PC-3 (cell line): ENCODE measurements around the gene KCNH4. TPM values are rescaled to one million over a fixed set of nuclear protein-coding genes. Genes with fewer than 3 reads are reported as not detected.

ENCODE experiments used
- ATAC-seq: fragments of 200-7000 bp; cut with Tn5 transposase; 2 replicates; pipeline ENCODE4 v1.9.1; 2020; ENCODE audit warnings: mild to moderate bottlenecking, moderate library complexity
- BruUV-seq: library from RNA; stranded (reverse); fragments of 400-500 nt; replicated peaks from 2 replicates; lab custom pipeline; 2021; lab: Mats Ljungman, UMichigan
- CTCF ChIA-PET: fragments of 300-600 bp; sonication (Branson Sonifier 250); formaldehyde crosslinking; loops from one replicate; lab custom pipeline; 2022; ENCODE audit warnings: antibody characterized with exemption; lab: Charles Lee
- POLR2A ChIA-PET: fragments of 300-600 bp; sonication (Branson Sonifier 250); formaldehyde crosslinking; loops from one replicate; lab custom pipeline; 2022; ENCODE audit warnings: antibody characterized with exemption; ENCODE audit not compliant: unreplicated experiment; lab: Charles Lee
- DNase-seq: peaks from one replicate; pipeline ENCODE4 v3.0.0-alpha.2; 2015
- H2AFZ ChIP-seq: fragments of 300-600 bp; sonication (generic); 2 replicates; pipeline ENCODE4 v1.6.0; 2016; ENCODE audit warnings: antibody characterized with exemption, low read length
- H3F3A ChIP-seq: fragments of 300-600 bp; sonication (generic); one replicate; pipeline ENCODE4 v1.6.0; 2017; ENCODE audit warnings: antibody characterized with exemption, low read length, control low read depth, mild to moderate bottlenecking; ENCODE audit not compliant: unreplicated experiment
- H3K27ac ChIP-seq: fragments of 300-600 bp; sonication (generic); 2 replicates; pipeline ENCODE4 v1.5.1; 2016; ENCODE audit warnings: mild to moderate bottlenecking, low read length
- H3K27me3 ChIP-seq: fragments of 300-600 bp; sonication (generic); 2 replicates; pipeline ENCODE4 v1.6.1; 2016; ENCODE audit warnings: low read length, mixed read lengths
- H3K36me3 ChIP-seq: fragments of 300-600 bp; sonication (generic); 2 replicates; pipeline ENCODE4 v1.6.1; 2016; ENCODE audit warnings: low read depth, mixed run types, low read length, mixed read lengths
- H3K4me1 ChIP-seq: fragments of 300-600 bp; sonication (generic); 2 replicates; pipeline ENCODE4 v1.5.1; 2016; ENCODE audit warnings: low read length; ENCODE audit not compliant: insufficient read depth
- H3K4me2 ChIP-seq: fragments of 300-600 bp; sonication (generic); 2 replicates; pipeline ENCODE4 v1.6.0; 2016; ENCODE audit warnings: low read length
- H3K4me3 ChIP-seq: fragments of 300-600 bp; sonication (generic); 2 replicates; pipeline ENCODE4 v1.5.1; 2016; ENCODE audit warnings: mild to moderate bottlenecking, low read length, mixed read lengths
- H3K79me2 ChIP-seq: fragments of 300-600 bp; sonication (generic); 2 replicates; pipeline ENCODE4 v1.6.1; 2017; ENCODE audit warnings: low read length, mixed read lengths
- H3K9ac ChIP-seq: fragments of 300-600 bp; sonication (generic); 2 replicates; pipeline ENCODE4 v1.6.0; 2016; ENCODE audit warnings: mild to moderate bottlenecking, low read length
- H3K9me2 ChIP-seq: fragments of 300-600 bp; sonication (generic); replicated peaks from 2 replicates; pipeline ENCODE4 v1.6.1; 2016; ENCODE audit warnings: mixed run types, low read length, mixed read lengths
- H3K9me3 ChIP-seq: fragments of 300-600 bp; sonication (generic); 2 replicates; pipeline ENCODE4 v1.6.1; 2016; ENCODE audit warnings: low read length, mixed read lengths
- H4K20me1 ChIP-seq: fragments of 300-600 bp; sonication (generic); 2 replicates; pipeline ENCODE4 v1.6.1; 2016; ENCODE audit warnings: low read length, mixed read lengths
- EZH2 ChIP-seq: fragments of 300-600 bp; sonication (generic); IDR thresholded peaks from one replicate; pipeline ENCODE4 v1.6.1; 2017; ENCODE audit warnings: antibody characterized with exemption, mild to moderate bottlenecking, low read length; ENCODE audit not compliant: unreplicated experiment
- EZH2phosphoT487 ChIP-seq: fragments of 300-600 bp; sonication (generic); IDR thresholded peaks from 2 replicates; pipeline ENCODE4 v1.6.1; 2018; ENCODE audit warnings: mild to moderate bottlenecking, antibody characterized with exemption, low read length, borderline replicate concordance
- intact Hi-C: fragments of 100-400 bp; cut with micrococcal nuclease; formaldehyde crosslinking; loops from 2 replicates; pipeline ENCODE4 v1.9.0; 2023
- total RNA-seq: library from RNA; depleted of rRNA; stranded (reverse); fragments of >200 nt; gene quantifications from 2 replicates; pipeline ENCODE4 v1.2.3, GENCODE V29; 2014
- TF ChIP-seq, protein P1 (sequence below): fragments of 300-600 bp; sonication (generic); conservative IDR thresholded peaks from 2 replicates; pipeline ENCODE4 v1.5.1; 2017; ENCODE audit warnings: antibody characterized with exemption, low read depth, mild to moderate bottlenecking, low read length

Gene KCNH4
- total RNA-seq, 1 experiment from 2014 or later, result not detected

GRCh38 chr17:42111871-42112551 lies 68.9 kb downstream of the KCNH4 start:
- TF ChIP-seq EZH2phosphoT487, result no peak
- TF ChIP-seq, protein P1, sequence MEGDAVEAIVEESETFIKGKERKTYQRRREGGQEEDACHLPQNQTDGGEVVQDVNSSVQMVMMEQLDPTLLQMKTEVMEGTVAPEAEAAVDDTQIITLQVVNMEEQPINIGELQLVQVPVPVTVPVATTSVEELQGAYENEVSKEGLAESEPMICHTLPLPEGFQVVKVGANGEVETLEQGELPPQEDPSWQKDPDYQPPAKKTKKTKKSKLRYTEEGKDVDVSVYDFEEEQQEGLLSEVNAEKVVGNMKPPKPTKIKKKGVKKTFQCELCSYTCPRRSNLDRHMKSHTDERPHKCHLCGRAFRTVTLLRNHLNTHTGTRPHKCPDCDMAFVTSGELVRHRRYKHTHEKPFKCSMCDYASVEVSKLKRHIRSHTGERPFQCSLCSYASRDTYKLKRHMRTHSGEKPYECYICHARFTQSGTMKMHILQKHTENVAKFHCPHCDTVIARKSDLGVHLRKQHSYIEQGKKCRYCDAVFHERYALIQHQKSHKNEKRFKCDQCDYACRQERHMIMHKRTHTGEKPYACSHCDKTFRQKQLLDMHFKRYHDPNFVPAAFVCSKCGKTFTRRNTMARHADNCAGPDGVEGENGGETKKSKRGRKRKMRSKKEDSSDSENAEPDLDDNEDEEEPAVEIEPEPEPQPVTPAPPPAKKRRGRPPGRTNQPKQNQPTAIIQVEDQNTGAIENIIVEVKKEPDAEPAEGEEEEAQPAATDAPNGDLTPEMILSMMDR, result no peak
- TF ChIP-seq EZH2, result no peak
- H2AFZ ChIP-seq, result no peak overlapping the region
- DNase-seq, result no peak
- H3K79me2 ChIP-seq, result no peaks in the 10 kb centered on the region
- H3K4me2 ChIP-seq, result no peak overlapping the region
- no peak overlapping the region for H3K9ac ChIP-seq
- ChIA-PET POLR2A (no interaction called here), CTCF (no interaction called here)
- ATAC-seq, result no peak
- no peaks in the 10 kb centered on the region for H3K36me3 ChIP-seq
- H3K4me1 ChIP-seq, result no peaks in the 10 kb centered on the region
- H3K27me3 ChIP-seq, result no peaks in the 10 kb centered on the region
- H3K9me2 ChIP-seq, result no peaks in the 10 kb centered on the region
- intact Hi-C loops, result no loop called here
- H4K20me1 ChIP-seq, result no peaks in the 10 kb centered on the region
- H3K9me3 ChIP-seq, result no peaks in the 10 kb centered on the region
- no peaks in the 10 kb centered on the region for H3F3A ChIP-seq
- H3K27ac ChIP-seq, result no peak overlapping the region
- BruUV-seq, result no TSS peak
- no peak overlapping the region for H3K4me3 ChIP-seq

GRCh38 chr17:42111265-42111636 lies 69.7 kb downstream of the KCNH4 start:
- H3K36me3 ChIP-seq, result no peaks in the 10 kb centered on the region
- ATAC-seq (no peak), DNase-seq (no peak)
- no peak overlapping the region for H2AFZ ChIP-seq
- H3K4me1 ChIP-seq, result no peaks in the 10 kb centered on the region
- no TSS peak for BruUV-seq
- ChIA-PET CTCF (no interaction called here), POLR2A (no interaction called here)
- H3K27me3 ChIP-seq, result no peaks in the 10 kb centered on the region
- H3K9me3 ChIP-seq, result no peaks in the 10 kb centered on the region
- H3K4me3 ChIP-seq, result no peak overlapping the region
- H3K9me2 ChIP-seq, result no peaks in the 10 kb centered on the region
- H3K9ac ChIP-seq, result no peak overlapping the region
- H4K20me1 ChIP-seq, result no peaks in the 10 kb centered on the region
- TF ChIP-seq, protein P1, result no peak
- TF ChIP-seq EZH2phosphoT487 (no peak), EZH2 (no peak)
- no peak overlapping the region for H3K27ac ChIP-seq
- no peak overlapping the region for H3K4me2 ChIP-seq
- no peaks in the 10 kb centered on the region for H3K79me2 ChIP-seq
- no peaks in the 10 kb centered on the region for H3F3A ChIP-seq
- intact Hi-C loops, result no loop called here
